Activated naive CD8-positive, alpha-beta T cell treated with anti-CD3 and anti-CD28 coated beads, Interleukin-2, amount 50 U/mL, for 24 hours (primary cell): ENCODE data around the gene USH1C.

Experiments
- ATAC-seq: fragments of 150-1000 bp; cut with Tn5 transposase; one replicate; pipeline ENCODE4 v1.10.0; 2021
- DNase-seq: peaks from one replicate; pipeline ENCODE4 v3.0.0; 2021
- H3K27ac Mint-ChIP-seq: one replicate; pipeline ENCODE4 v1.8.0; 2021; ENCODE audit warnings: mild to moderate bottlenecking, mixed read lengths
- H3K27me3 Mint-ChIP-seq: one replicate; pipeline ENCODE4 v1.8.0; 2021; ENCODE audit warnings: mixed read lengths
- H3K36me3 Mint-ChIP-seq: one replicate; pipeline ENCODE4 v1.8.0; 2021; ENCODE audit warnings: low read depth, mixed read lengths
- H3K4me1 Mint-ChIP-seq: one replicate; pipeline ENCODE4 v1.8.0; 2021; ENCODE audit warnings: mixed read lengths
- H3K4me3 Mint-ChIP-seq: one replicate; pipeline ENCODE4 v1.8.0; 2021; ENCODE audit warnings: mild to moderate bottlenecking, moderate library complexity, mixed read lengths
- H3K9me3 Mint-ChIP-seq: one replicate; pipeline ENCODE4 v1.8.0; 2021; ENCODE audit warnings: mixed read lengths

Gene USH1C

DNA sequence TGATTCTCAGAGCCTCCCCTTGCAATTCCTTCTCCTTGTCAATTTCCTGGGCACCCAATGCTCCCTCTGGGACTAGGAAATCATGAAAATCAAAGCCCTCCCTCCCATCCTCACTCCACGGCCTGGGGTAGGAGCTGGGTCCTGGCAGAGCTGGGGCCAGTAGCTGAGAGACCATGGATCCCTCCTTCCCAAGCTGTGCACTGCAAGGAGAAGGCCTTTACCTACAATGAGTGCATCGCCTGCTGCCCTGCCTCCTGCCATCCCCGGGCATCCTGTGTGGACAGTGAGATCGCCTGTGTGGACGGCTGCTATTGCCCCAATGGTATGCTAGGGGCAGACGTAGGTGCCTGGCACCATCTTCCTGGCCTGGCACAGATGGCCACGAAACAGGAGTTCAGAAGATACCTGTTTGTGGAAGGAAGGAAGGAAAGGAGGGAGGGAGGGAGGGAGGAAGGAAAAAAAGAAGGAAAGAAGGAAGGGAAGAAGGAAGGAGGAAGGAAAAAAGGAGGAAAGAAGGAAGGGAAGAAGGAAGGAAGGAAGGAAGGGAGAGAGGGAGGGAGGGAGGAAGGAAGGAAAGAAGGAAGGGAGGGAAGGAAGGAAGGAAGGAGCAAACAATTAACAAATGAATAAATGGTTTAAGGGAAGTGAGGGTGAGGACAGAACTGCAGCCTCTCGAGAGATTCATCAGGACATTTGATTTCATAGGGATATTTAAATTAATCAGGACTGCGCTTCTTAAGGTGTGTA, 15.3 kb upstream of the USH1C start:
- Mint-ChIP-seq H3K27ac (no peak overlapping the region), H3K4me3 (no peak overlapping the region)

DNA sequence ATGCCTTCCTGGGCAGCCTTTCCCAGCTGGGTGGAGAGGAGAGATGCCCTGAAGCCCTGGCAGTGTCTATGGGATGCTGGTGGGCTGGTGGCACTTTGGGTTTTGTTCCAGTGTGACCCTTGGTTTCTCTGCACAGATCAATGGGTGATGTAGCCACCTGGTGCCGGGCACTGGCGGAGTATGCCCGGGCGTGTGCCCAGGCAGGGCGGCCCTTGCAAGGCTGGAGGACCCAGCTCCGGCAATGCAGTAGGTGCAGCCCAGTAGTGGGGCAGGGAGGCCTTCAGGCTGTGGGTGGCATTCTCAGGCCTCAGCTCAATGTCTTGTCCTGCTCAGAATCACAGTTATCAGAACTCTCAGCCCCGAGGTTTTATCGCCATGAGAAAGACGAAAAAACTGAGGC, 14.7 kb upstream of the USH1C start:
- H3K9me3 Mint-ChIP-seq: no peaks in the 10 kb centered on the region
- H3K4me1 Mint-ChIP-seq: no peaks in the 10 kb centered on the region
- peaks cover 8% of the 10 kb centered on the region for H3K27me3 Mint-ChIP-seq
- no peak overlapping the region for H3K27ac Mint-ChIP-seq
- no peaks in the 10 kb centered on the region for H3K36me3 Mint-ChIP-seq
- DNase-seq (no peak), ATAC-seq (no peak)
- H3K4me3 Mint-ChIP-seq: no peak overlapping the region

More for the DNA sequence above, 15.3 kb upstream of the USH1C start:
- no peaks in the 10 kb centered on the region for H3K4me1 Mint-ChIP-seq
- no peaks in the 10 kb centered on the region for H3K36me3 Mint-ChIP-seq
- no peaks in the 10 kb centered on the region for H3K9me3 Mint-ChIP-seq
- DNase-seq (no peak), ATAC-seq (no peak)
- H3K27me3 Mint-ChIP-seq: peaks cover 8% of the 10 kb centered on the region

GRCh38 chr11:17558025-17558780, 14.0 kb upstream of the USH1C start:
- H3K27ac Mint-ChIP-seq: no peak overlapping the region
- DNase-seq: no peak
- no peaks in the 10 kb centered on the region for H3K9me3 Mint-ChIP-seq
- ATAC-seq: no peak
- peaks cover 8% of the 10 kb centered on the region for H3K27me3 Mint-ChIP-seq
- H3K36me3 Mint-ChIP-seq: no peaks in the 10 kb centered on the region
- H3K4me3 Mint-ChIP-seq: no peak overlapping the region
- H3K4me1 Mint-ChIP-seq: no peaks in the 10 kb centered on the region

- no peaks in the 10 kb centered on the region for H3K4me1 Mint-ChIP-seq
- no peaks in the 10 kb centered on the region for H3K36me3 Mint-ChIP-seq
- no peaks in the 10 kb centered on the region for H3K9me3 Mint-ChIP-seq
- DNase-seq: no peak
- no peak overlapping the region for H3K4me3 Mint-ChIP-seq
- H3K27ac Mint-ChIP-seq: no peak overlapping the region
- peaks cover 8% of the 10 kb centered on the region for H3K27me3 Mint-ChIP-seq
- ATAC-seq: no peak
Observed at GRCh38 chr11:17556999-17557398, 12.8 kb upstream of the USH1C start.

DNA sequence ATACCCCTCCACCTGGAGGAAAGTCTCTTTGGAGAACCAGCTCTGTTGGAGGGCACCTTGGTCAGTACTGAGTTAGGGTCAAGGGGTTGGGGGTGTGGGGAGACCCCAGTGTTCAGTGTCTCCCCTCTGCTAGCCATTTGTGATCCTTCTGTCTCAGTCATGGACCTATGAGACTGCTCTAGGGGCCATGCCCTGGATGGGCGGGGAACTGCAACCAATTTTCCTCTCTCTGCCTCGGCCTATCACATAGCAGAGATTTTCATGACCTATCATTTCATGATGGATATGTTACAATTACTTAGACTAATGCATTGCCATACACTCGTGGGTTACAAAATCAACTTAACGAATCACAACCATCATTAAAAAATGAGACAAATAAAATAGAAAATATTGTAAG, 10.3 kb upstream of the USH1C start:
- Mint-ChIP-seq H3K9me3 (no peaks in the 10 kb centered on the region), H3K4me1 (peaks cover 6% of the 10 kb centered on the region), H3K27me3 (peaks cover 8% of the 10 kb centered on the region), H3K4me3 (no peak overlapping the region), H3K36me3 (no peaks in the 10 kb centered on the region), H3K27ac (no peak overlapping the region)
- ATAC-seq: no peak
- no peak for DNase-seq

- Mint-ChIP-seq H3K9me3 (no peaks in the 10 kb centered on the region), H3K4me3 (no peak overlapping the region), H3K27me3 (peaks cover 10% of the 10 kb centered on the region), H3K4me1 (peaks cover 6% of the 10 kb centered on the region), H3K36me3 (no peaks in the 10 kb centered on the region), H3K27ac (no peak overlapping the region)
- no peak for DNase-seq
- ATAC-seq: no peak
Observed at GRCh38 chr11:17553249-17553546, 9.0 kb upstream of the USH1C start.

- Mint-ChIP-seq H3K4me3 (no peak overlapping the region), H3K4me1 (peaks cover 6% of the 10 kb centered on the region), H3K27ac (no peak overlapping the region), H3K27me3 (peaks cover 10% of the 10 kb centered on the region), H3K36me3 (no peaks in the 10 kb centered on the region), H3K9me3 (no peaks in the 10 kb centered on the region)
- ATAC-seq (peak; percentile 29), DNase-seq (no peak)
Observed at GRCh38 chr11:17552392-17553248, 8.4 kb upstream of the USH1C start.

GRCh38 chr11:17552041-17552355, 7.8 kb upstream of the USH1C start:
- H3K27me3 Mint-ChIP-seq: peaks cover 12% of the 10 kb centered on the region
- ATAC-seq (no peak), DNase-seq (no peak)
- no peaks in the 10 kb centered on the region for H3K36me3 Mint-ChIP-seq
- H3K27ac Mint-ChIP-seq: no peak overlapping the region
- H3K4me1 Mint-ChIP-seq: peaks cover 6% of the 10 kb centered on the region
- H3K9me3 Mint-ChIP-seq: no peaks in the 10 kb centered on the region
- H3K4me3 Mint-ChIP-seq: no peak overlapping the region

GRCh38 chr11:17551347-17552040, 7.3 kb upstream of the USH1C start:
- peaks cover 17% of the 10 kb centered on the region for H3K27me3 Mint-ChIP-seq
- H3K9me3 Mint-ChIP-seq: no peaks in the 10 kb centered on the region
- no peak overlapping the region for H3K27ac Mint-ChIP-seq
- no peaks in the 10 kb centered on the region for H3K36me3 Mint-ChIP-seq
- H3K4me1 Mint-ChIP-seq: peaks cover 6% of the 10 kb centered on the region
- DNase-seq: no peak
- H3K4me3 Mint-ChIP-seq: no peak overlapping the region
- ATAC-seq: no peak

GRCh38 chr11:17550450-17551346, 6.5 kb upstream of the USH1C start:
- no peak overlapping the region for H3K4me3 Mint-ChIP-seq
- H3K9me3 Mint-ChIP-seq: no peaks in the 10 kb centered on the region

GRCh38 chr11:17548444-17548843, 4.2 kb upstream of the USH1C start:
- Mint-ChIP-seq H3K4me3 (no peak overlapping the region), H3K36me3 (no peaks in the 10 kb centered on the region), H3K27ac (no peak overlapping the region), H3K27me3 (peaks cover 32% of the 10 kb centered on the region), H3K9me3 (no peaks in the 10 kb centered on the region), H3K4me1 (peaks cover 7% of the 10 kb centered on the region)
- no peak for DNase-seq
- no peak for ATAC-seq

More at GRCh38 chr11:17550450-17551346, 6.5 kb upstream of the USH1C start:
- no peak overlapping the region for H3K27ac Mint-ChIP-seq
- no peaks in the 10 kb centered on the region for H3K36me3 Mint-ChIP-seq
- peaks cover 23% of the 10 kb centered on the region for H3K27me3 Mint-ChIP-seq
- DNase-seq (no peak), ATAC-seq (peak; percentile 53)
- peaks cover 6% of the 10 kb centered on the region for H3K4me1 Mint-ChIP-seq

GRCh38 chr11:17547932-17548331, 3.7 kb upstream of the USH1C start:
- DNase-seq (no peak), ATAC-seq (no peak)
- Mint-ChIP-seq H3K27ac (no peak overlapping the region), H3K27me3 (peaks cover 32% of the 10 kb centered on the region), H3K4me1 (peaks cover 7% of the 10 kb centered on the region), H3K9me3 (no peaks in the 10 kb centered on the region), H3K36me3 (no peaks in the 10 kb centered on the region), H3K4me3 (no peak overlapping the region)

DNA sequence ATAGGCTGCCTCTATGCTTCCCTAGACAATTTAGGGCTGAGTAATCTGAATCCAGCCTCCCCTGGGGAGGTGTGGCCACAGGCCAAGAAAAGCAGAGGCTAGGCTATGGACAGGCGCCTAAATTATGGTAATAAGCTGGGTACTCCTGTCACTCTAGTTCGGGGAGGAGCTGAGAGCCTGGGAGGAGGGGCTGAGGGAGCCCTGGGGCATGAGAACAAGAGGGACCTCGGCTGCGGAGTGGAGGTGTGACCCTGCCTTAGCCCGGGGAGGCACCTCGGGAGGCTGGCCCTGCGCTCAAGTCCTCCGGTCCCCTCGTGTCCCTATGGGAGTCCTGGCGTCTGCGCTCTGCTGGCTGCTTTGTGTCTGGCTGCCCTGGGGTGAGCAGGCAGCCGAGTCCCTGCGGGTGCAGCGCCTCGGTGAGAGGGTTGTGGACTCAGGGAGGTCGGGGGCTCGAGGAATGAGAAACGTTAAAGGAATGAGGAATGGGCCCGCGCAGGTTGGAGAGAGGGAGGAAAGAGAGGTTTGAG, 2.9 kb upstream of the USH1C start, which contains the start of gene OTOG:
Gene OTOG (plus strand): TSS at position 209 of the 527 bp plus-strand sequence. CDS start 114 bp downstream, at position 323.
- H3K4me1 Mint-ChIP-seq: peaks cover 7% of the 10 kb centered on the region
- H3K9me3 Mint-ChIP-seq: no peaks in the 10 kb centered on the region
- peaks cover 34% of the 10 kb centered on the region for H3K27me3 Mint-ChIP-seq
- H3K4me3 Mint-ChIP-seq: no peak within 1 kb of the TSS
- ATAC-seq: no peak
- no peak for DNase-seq
- no peaks in the 10 kb centered on the region for H3K36me3 Mint-ChIP-seq
- no peak within 1 kb of the TSS for H3K27ac Mint-ChIP-seq
